ENCODE measurements around the gene DMAC1.

The DMAC1 gene

GRCh38 chr9:7799234-7799943, at the start of gene DMAC1:
Gene DMAC1, minus strand, starts transcription at chr9:7799778. Its CDS starts 44 bp downstream, at chr9:7799734.
- peak; percentile 61 for DNase-seq (ENCODE audit: low read depth)

- no peak for DNase-seq (ENCODE audit: low read depth)
Measured at GRCh38 chr9:7849362-7849761, 49.8 kb upstream of the DMAC1 start.

- DNase-seq (ENCODE audit: low read depth), result no peak
Measured at GRCh38 chr9:7848498-7848897, 48.9 kb upstream of the DMAC1 start.

GRCh38 chr9:7844242-7844641, 44.7 kb upstream of the DMAC1 start:
- no peak for DNase-seq (ENCODE audit: low read depth)

- no peak for DNase-seq (ENCODE audit: low read depth)
Measured at GRCh38 chr9:7841831-7842230, 42.3 kb upstream of the DMAC1 start.

- DNase-seq (ENCODE audit: low read depth), result no peak
Measured at GRCh38 chr9:7834531-7834930, 35.0 kb upstream of the DMAC1 start.

GRCh38 chr9:7828334-7828733, 28.8 kb upstream of the DMAC1 start:
- DNase-seq (ENCODE audit: low read depth), result no peak

GRCh38 chr9:7827792-7828191, 28.2 kb upstream of the DMAC1 start:
- DNase-seq (ENCODE audit: low read depth), result no peak

GRCh38 chr9:7827056-7827455, 27.5 kb upstream of the DMAC1 start:
- DNase-seq (ENCODE audit: low read depth), result no peak

- DNase-seq (ENCODE audit: low read depth), result no peak
Measured at GRCh38 chr9:7823651-7824050, 24.1 kb upstream of the DMAC1 start.

GRCh38 chr9:7819984-7820383, 20.4 kb upstream of the DMAC1 start:
- DNase-seq (ENCODE audit: low read depth), result no peak

GRCh38 chr9:7816021-7816420, 16.4 kb upstream of the DMAC1 start:
- DNase-seq (ENCODE audit: low read depth), result no peak

GRCh38 chr9:7813030-7813429, 13.5 kb upstream of the DMAC1 start:
- no peak for DNase-seq (ENCODE audit: low read depth)

- DNase-seq (ENCODE audit: low read depth), result no peak
Measured at GRCh38 chr9:7811677-7812076, 12.1 kb upstream of the DMAC1 start.

GRCh38 chr9:7802666-7803065, 3.1 kb upstream of the DMAC1 start:
- DNase-seq (ENCODE audit: low read depth), result no peak

GRCh38 chr9:7799944-7800285, 337 bp upstream of the DMAC1 start:
- no peak for DNase-seq (ENCODE audit: low read depth)

- DNase-seq (ENCODE audit: low read depth), result no peak
Measured at GRCh38 chr9:7794196-7794595, 5.4 kb downstream of the DMAC1 start.

- no peak for DNase-seq (ENCODE audit: low read depth)
Measured at GRCh38 chr9:7791394-7791793, 8.2 kb downstream of the DMAC1 start.

GRCh38 chr9:7790819-7791182, 8.8 kb downstream of the DMAC1 start:
- no peak for DNase-seq (ENCODE audit: low read depth)

GRCh38 chr9:7790022-7790818, 9.4 kb downstream of the DMAC1 start:
- no peak for DNase-seq (ENCODE audit: low read depth)

- DNase-seq (ENCODE audit: low read depth), result no peak
Measured at GRCh38 chr9:7788772-7789171, 10.8 kb downstream of the DMAC1 start.

- no peak for DNase-seq (ENCODE audit: low read depth)
Measured at GRCh38 chr9:7785813-7786212, 13.8 kb downstream of the DMAC1 start.

- DNase-seq (ENCODE audit: low read depth), result no peak
Measured at GRCh38 chr9:7784472-7784871, 15.1 kb downstream of the DMAC1 start.

GRCh38 chr9:7783635-7784063, 15.9 kb downstream of the DMAC1 start:
- no peak for DNase-seq (ENCODE audit: low read depth)
